Fibroblast of lung (primary cell): ENCODE data around the gene C1QTNF9B. TPM values are rescaled to one million over a fixed set of nuclear protein-coding genes. Genes with fewer than 3 reads are reported as not detected.
"Not testable (repeated sequence)": the region's sequence is repeated elsewhere in the genome, so short reads cannot be mapped to it uniquely, and the experiment has no call there.

Experiments used
- DNase-seq, 2 donors: peaks; one replicate each; pipeline versions ENCODE4 v3.0.0 to v3.0.0-alpha.2; 2010; ENCODE audit warnings: low read depth in 2 of 2
- H2AFZ ChIP-seq: 2 replicates; pipeline ENCODE4 v1.5.1; 2012; ENCODE audit warnings: low read length, control low read depth, inconsistent platforms
- H3K27ac ChIP-seq: 2 replicates; pipeline ENCODE4 v1.5.1; 2011; ENCODE audit warnings: low read length, control low read depth; ENCODE audit not compliant: insufficient read depth
- H3K27me3 ChIP-seq: 2 replicates; pipeline ENCODE4 v1.5.1; 2011; ENCODE audit warnings: mild to moderate bottlenecking, low read length; ENCODE audit not compliant: control insufficient read depth, insufficient read depth
- H3K36me3 ChIP-seq: 2 replicates; pipeline ENCODE4 v1.5.1; 2011; ENCODE audit warnings: low read length; ENCODE audit not compliant: control insufficient read depth, insufficient read depth
- H3K4me1 ChIP-seq: 2 replicates; pipeline ENCODE4 v1.5.1; 2011; ENCODE audit warnings: low read length; ENCODE audit not compliant: control insufficient read depth, insufficient read depth; ENCODE audit errors: extremely low read depth
- H3K4me2 ChIP-seq: 2 replicates; pipeline ENCODE4 v1.5.1; 2011; ENCODE audit warnings: low read length, control low read depth; ENCODE audit not compliant: insufficient read depth; ENCODE audit errors: extremely low read depth
- H3K4me3 ChIP-seq, 4 experiments: fragments of 200-600 bp in 1 of 4; sonication (generic) in 1 of 4; replicated peaks in 1 of 4; 2 replicates each; pipeline ENCODE4 v1.5.1; 2011 to 2016; ENCODE audit warnings: low read length in 4 of 4, low read depth in 3 of 4, mild to moderate bottlenecking in 3 of 4, control low read depth in 2 of 4, inconsistent platforms in 1 of 4, mixed read lengths in 1 of 4; ENCODE audit not compliant: insufficient read depth in 1 of 4; ENCODE audit errors: control extremely low read depth in 1 of 4
- H3K79me2 ChIP-seq: 2 replicates; pipeline ENCODE4 v1.5.1; 2012; ENCODE audit warnings: mild to moderate bottlenecking, low read length, inconsistent platforms; ENCODE audit not compliant: control insufficient read depth, insufficient read depth
- H3K9ac ChIP-seq: 2 replicates; pipeline ENCODE4 v1.5.1; 2011; ENCODE audit warnings: mild to moderate bottlenecking, low read length, control low read depth; ENCODE audit not compliant: insufficient read depth
- H3K9me3 ChIP-seq: 2 replicates; pipeline ENCODE4 v1.5.1; 2012; ENCODE audit warnings: low read depth, low read length; ENCODE audit not compliant: control insufficient read depth, insufficient read depth
- H4K20me1 ChIP-seq: 2 replicates; pipeline ENCODE4 v1.5.1; 2011; ENCODE audit warnings: low read length; ENCODE audit not compliant: control insufficient read depth, insufficient read depth; ENCODE audit errors: extremely low read depth
- CTCF ChIP-seq, 2 donors: IDR thresholded peaks in 1 of 2; conservative IDR thresholded peaks in 1 of 2; 1 replicate in 1 of 2; 2 replicates in 1 of 2; pipeline ENCODE4 v1.5.1; 2011 to 2012; ENCODE audit warnings: low read length in 2 of 2, control low read depth in 1 of 2, inconsistent platforms in 1 of 2, low read depth in 1 of 2, mild to moderate bottlenecking in 1 of 2
- EZH2 ChIP-seq: IDR thresholded peaks from 2 replicates; pipeline ENCODE4 v1.5.1; 2012; ENCODE audit warnings: low read length, control low read depth, mild to moderate bottlenecking; ENCODE audit errors: missing control alignments
- polyA plus RNA-seq, 2 donors: library from polyadenylated mRNA; depleted of rRNA in 1 of 2; stranded (reverse) in 1 of 2; unstranded in 1 of 2; fragments of >200 nt; gene quantifications; 2 replicates each; pipeline ENCODE4 v1.2.1, GENCODE V29; 2011 to 2012; ENCODE audit warnings: missing spikeins in 1 of 2
- total RNA-seq: library from RNA; depleted of rRNA; stranded (reverse); fragments of >200 nt; gene quantifications from 2 replicates; pipeline ENCODE4 v1.2.1, GENCODE V29; 2014

The C1QTNF9B gene
- total and polyA plus RNA-seq, 2 donors (not counting 1 experiment from before 2014, with no cell fraction given) = 0.83 to 1.1 TPM

- H2AFZ ChIP-seq = no peak overlapping the region
- DNase-seq = no peak
- H4K20me1 ChIP-seq = no peaks in the 10 kb centered on the region
- TF ChIP-seq EZH2 (no peak), CTCF (conservative IDR thresholded peaks at IDR 0.05 in 1 of 2, IDR thresholded peaks at IDR 0.05 in 1 of 2; ENCODE audit: low read depth in 1 of 2, low read length in 2 of 2) (no peak)
- no peak overlapping the region for H3K4me3 ChIP-seq
- no peak overlapping the region for H3K4me2 ChIP-seq
- H3K79me2 ChIP-seq = no peaks in the 10 kb centered on the region
- H3K9ac ChIP-seq = no peak overlapping the region
- H3K9me3 ChIP-seq = no peaks in the 10 kb centered on the region
- no peaks in the 10 kb centered on the region for H3K4me1 ChIP-seq
- H3K27ac ChIP-seq = no peak overlapping the region
- no peaks in the 10 kb centered on the region for H3K27me3 ChIP-seq
- no peaks in the 10 kb centered on the region for H3K36me3 ChIP-seq
These were observed 48.3 kb upstream of the C1QTNF9B start for GRCh38 chr13:23945612-23946011.

- no peaks in the 10 kb centered on the region for H3K9me3 ChIP-seq
- H3K36me3 ChIP-seq = no peaks in the 10 kb centered on the region
These were observed 43.9 kb upstream of the C1QTNF9B start for GRCh38 chr13:23941211-23941610.

GRCh38 chr13:23939666-23940065 lies 42.4 kb upstream of the C1QTNF9B start:
- H3K79me2 ChIP-seq, H3K9me3 ChIP-seq, H3K9ac ChIP-seq, H2AFZ ChIP-seq, H3K4me3 ChIP-seq, DNase-seq, H3K4me2 ChIP-seq, H3K27ac ChIP-seq, H3K4me1 ChIP-seq, H3K27me3 ChIP-seq, H4K20me1 ChIP-seq, H3K36me3 ChIP-seq: not testable (repeated sequence)

More at GRCh38 chr13:23941211-23941610, 43.9 kb upstream of the C1QTNF9B start:
- Histone ChIP-seq H3K27ac (no peak overlapping the region), H3K4me3 (no peak overlapping the region), H4K20me1 (no peaks in the 10 kb centered on the region), H2AFZ (no peak overlapping the region), H3K79me2 (no peaks in the 10 kb centered on the region), H3K9ac (no peak overlapping the region), H3K4me2 (no peak overlapping the region), H3K27me3 (no peaks in the 10 kb centered on the region), H3K4me1 (no peaks in the 10 kb centered on the region)
- DNase-seq = peak; percentile 18 to 38
- TF ChIP-seq CTCF (conservative IDR thresholded peaks at IDR 0.05 in 1 of 2, IDR thresholded peaks at IDR 0.05 in 1 of 2; ENCODE audit: low read depth in 1 of 2, low read length in 2 of 2) (no peak), EZH2 (no peak)
